Fibroblast of skin of back (primary cell): ENCODE data around the gene CASP8.

Experiments
- DNase-seq: peaks from one replicate; pipeline ENCODE4 v3.0.0-alpha.2; 2013

The CASP8 gene

DNA sequence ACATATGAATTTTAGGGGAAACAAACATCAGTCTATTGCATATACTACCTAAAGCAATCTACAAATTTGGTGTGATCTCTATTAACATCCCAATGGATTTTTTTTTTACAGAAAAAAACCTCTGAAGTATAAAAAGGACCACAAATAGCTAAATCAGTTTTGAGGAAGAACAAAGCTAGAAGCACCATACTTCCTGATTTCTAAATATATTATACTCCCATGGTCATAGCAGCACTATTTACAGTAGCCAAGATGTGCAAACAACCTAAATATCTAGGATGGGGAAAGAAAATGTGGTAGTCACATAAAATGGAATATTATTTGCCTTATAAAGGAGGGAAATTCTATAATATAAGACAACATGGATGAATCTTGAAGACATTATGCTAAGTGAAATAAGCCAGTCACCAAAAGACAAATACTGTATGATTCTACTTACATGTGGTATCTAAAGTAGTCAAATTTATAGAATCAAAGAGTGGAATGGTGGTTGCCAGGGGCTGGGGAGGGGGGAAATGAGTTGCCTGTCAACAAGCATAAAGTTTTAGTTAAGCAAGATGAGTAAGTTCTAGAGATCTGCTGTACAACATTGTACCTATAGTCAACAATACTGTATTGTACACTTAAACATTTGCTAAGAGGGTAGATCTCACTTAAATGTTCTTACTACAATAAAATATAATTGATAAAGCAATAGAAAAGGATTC, 17.6 kb upstream of the CASP8 start:
- DNase-seq, result no peak

DNA sequence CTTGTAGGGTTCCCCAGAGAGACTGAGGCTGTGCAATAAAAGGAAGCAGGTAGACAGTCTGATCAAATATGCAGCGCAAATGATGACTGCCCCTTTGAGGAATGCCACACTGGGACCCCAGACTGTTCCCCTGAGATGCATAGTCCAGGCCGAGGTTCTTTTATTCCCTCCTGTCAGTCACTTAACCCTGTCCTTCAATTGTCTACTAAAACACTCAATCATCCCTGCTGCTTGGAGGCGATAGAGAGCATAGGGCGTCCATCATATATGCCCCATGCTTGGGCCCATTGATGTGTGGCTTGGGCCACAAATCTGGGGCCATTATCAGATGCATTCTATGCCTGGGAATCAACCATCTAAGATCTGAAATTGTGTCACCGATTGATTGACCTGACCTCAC, 15.5 kb upstream of the CASP8 start:
- no peak for DNase-seq

DNA sequence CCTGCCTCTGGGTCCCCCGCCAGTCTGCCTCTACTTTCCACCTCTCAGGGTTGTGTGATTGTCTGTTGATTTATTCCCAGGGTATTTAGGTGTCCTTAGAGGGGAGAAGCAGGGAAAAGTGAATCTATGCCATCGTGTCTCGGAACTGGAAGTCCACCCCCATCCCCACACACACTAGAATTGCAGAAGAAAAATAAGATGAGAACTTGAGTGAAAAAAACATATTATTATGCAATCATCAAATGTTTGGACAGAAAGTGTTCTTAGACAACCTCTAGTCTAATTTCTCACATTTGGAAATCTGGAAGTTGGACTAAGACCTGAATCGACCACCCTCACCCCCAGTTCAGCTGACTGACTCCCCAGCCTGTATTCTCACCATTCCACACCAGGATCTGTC, 14.1 kb upstream of the CASP8 start:
- DNase-seq, result no peak

DNA sequence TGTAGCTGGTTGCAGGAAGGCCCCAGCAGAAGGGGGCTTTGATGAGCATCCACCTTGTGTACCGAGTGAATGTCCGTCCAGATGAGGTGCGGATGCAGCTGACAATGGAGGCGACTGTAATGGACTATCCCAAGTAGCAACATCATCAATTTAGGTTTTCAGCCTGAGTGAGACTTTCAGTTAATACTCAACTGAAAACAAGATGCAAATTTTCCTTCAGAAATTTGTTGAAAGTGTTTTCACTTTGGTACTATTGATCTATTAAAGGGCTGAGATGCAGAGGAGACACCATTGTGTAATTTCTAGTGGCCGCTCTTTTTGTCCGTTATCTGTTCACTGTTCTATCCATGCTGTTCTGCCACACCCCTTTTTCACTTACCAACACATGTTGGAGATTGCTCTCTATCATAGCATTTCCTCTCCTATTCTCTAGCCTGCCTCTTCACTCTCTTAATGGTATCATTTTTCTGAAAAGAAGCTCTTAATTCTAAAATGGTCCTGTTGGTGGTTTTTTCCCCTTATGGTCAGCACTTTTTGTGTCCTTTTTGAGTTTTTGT, 12.0 kb upstream of the CASP8 start:
- DNase-seq, result no peak

- DNase-seq, result no peak
Observed at GRCh38 chr2:201249889-201250288, 10.4 kb upstream of the CASP8 start.

DNA sequence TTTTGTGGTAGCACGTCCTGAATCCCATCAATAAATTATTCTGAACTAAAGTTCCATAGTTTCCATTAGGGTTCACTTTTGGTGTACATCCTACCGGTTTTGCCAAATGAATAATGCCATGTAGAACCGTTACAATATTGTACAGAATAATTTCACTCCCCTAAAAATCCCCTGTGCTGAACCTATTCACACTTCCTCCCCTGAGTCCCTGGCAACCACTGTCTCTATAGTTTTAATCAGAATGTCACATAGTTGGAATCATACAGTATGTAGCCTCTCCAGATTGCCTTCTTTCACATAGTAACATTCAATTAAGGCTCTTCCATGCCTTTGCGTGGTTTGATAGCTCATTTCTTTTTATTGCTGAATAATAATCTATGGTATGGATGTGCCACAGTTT, 9.6 kb upstream of the CASP8 start:
- no peak for DNase-seq

DNA sequence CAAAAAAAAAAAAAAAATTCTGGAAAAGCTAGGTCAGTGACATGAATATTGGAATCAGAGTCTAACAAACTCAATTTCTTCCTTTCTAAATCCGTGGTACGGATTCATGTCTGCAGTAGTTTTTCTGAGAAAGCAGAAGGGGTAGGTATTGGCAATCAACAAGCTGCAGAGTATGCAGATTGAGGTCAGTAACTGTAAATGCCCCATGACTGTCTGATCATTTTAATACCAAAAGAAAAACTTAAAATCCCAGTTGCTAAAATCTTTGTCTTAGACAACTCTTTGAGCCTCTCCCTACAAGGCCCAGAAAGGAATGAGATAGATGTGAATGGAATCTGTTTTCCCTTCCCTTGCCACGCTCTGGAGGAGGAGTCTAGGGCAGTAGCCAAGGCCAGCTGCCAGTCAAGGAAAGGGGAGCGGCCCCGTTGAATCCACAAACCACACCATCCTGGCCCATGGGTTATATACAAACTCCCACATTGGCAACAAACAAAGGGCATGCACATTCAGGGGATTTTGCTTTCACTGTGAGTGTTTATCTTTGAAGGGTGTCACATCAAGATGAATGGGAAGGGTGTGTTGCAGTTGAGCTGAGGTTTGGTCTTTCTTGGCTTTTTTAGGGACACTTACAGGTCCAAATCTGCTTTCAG, 6.1 kb upstream of the CASP8 start:
- DNase-seq, result peak; percentile 52

DNA sequence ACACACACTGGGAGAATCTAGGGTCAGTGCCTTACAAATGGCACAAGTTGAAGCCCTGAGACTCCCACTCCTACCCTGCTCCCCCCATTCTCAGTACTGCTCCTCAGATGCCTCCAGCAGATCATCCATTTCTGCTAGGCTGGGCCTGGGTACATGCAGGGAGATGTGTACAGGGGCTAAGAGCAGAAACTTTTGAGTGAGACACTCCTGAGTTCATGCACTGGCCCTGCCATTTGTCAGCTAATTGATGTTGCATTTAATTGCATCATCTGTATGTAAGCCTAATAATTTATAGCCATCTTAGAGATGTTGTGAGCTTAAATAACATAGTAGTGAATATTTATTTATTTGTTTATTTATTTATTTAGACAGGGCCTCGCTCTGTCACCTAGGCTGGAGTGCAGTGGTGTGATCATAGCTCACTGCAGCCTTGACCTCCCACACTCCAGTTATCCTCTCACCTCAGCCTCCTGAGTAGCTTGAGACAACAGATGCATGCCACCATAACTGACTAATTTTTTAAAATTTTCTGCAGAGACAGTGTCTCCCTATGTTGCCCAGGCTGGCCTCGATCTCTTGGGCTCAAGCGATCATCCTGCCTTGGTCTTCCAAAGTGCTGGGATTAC, 4.8 kb upstream of the CASP8 start:
- no peak for DNase-seq

DNA sequence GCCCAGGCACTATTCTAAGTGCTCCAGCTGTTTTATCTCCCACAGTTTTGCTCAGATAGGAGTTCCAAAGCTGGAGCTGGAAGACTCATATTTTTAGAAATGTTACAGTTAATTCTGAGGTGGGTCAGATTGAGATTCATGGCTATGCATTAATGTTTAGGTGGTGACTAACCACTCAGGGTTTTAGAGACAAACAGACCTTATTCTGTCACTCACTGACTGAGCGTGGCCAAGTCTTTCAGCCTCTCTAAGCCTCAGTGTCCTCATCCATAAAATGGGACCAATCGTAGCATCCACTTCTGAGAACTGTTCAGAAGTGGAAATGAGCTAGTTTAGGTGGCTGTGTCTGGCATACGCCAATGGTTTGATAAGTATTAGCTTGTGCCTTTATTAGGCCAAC, 4.3 kb upstream of the CASP8 start:
- peak; percentile 44 for DNase-seq

- no peak for DNase-seq
Observed at GRCh38 chr2:201257381-201257955, 2.9 kb upstream of the CASP8 start.

- peak; percentile 79 for DNase-seq
Observed at GRCh38 chr2:201257956-201258665, 2.2 kb upstream of the CASP8 start.

GRCh38 chr2:201258666-201259615, 1.4 kb upstream of the CASP8 start:
- no peak for DNase-seq

DNA sequence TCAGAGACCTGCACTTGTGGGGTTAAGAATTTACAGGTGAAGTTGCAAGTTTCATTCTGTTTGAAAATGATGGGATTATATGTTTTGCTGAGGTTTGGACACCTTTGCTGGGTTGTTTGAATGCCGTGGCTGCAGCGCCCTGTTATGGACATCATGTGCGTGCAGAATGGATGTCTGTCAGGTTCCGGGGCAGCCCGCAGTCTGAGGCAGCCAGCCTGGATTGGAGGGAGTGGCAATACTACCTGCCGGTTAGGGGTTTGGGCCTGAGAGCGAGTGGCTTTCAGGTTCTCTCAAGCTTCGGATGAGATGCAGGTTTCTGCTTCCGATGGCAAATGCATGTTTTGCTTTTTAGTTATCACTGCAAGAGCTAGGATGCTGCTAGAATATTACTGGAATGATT, 1.1 kb downstream of the CASP8 start:
- no peak for DNase-seq

DNA sequence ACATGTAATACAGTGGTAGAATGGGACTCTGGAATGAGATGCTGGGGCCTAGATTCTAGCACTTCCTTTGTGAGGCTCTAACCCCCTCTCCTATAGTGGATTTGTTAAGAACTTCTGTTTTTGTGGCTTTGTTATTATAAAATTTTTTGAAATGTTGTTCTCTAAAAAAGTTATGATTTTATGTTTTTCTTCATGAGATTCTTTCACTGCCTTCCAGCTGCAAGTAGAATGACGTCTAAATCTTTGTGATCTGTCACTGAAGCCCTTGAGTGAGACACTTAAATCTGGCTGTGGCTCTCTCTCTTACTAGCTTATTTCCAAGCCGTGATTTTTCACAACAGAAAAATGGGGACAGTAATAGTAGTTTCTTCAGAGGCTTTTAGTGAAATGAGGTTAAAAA, 1.6 kb downstream of the CASP8 start:
- no peak for DNase-seq

DNA sequence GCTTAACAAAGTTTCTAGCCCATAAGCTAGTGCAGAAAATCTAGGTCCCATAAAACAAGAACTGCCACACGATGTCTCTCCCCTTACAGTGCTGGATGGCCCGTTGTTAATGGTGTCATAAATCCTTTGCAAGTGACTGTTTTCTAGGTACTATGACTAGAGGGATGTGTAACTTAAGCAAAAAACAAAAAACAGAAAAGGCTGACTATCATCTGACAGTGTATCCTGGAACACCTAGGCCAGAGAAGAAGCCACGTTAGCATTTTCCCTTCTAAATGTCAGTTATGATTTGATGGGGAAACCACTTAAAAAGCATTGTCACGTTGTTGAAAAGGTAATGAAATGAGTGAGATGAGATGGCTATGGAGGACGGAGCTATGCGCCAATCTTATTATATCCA, 2.4 kb downstream of the CASP8 start:
- no peak for DNase-seq

GRCh38 chr2:201263779-201264178, 3.4 kb downstream of the CASP8 start:
- no peak for DNase-seq

DNA sequence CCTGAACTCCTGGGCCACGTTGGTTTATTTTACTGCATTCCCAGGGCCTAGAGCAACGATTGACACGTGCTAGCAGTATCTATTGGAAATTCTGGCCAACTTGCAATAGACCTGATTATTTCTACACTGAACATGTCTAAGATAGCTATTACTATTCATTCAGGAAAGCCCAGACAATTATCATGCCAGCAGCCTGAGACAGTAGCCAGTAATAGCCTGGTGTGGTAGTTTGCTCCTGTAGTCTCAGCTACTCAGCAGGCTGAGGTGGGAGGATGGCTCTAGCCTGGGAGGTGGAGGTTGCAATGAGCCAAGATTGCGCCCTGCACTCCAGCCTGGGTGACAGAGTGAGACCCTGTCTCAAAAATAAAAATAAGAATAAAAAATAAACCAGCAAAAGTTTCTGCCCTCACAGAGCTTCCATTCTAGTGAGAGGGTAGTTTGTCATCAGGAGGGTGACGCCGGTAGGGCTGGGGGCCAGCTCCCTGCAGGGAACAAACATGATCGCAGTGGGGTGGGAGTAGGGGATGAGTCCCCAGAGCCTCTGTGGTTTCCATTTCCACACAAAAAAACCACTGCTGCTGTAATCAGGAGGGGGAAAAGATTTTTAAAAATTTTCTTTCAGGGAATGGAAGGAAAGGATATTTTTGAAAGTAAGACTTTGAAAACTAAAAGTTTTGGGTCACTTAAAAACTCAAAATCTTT, 4.3 kb downstream of the CASP8 start:
- no peak for DNase-seq

DNA sequence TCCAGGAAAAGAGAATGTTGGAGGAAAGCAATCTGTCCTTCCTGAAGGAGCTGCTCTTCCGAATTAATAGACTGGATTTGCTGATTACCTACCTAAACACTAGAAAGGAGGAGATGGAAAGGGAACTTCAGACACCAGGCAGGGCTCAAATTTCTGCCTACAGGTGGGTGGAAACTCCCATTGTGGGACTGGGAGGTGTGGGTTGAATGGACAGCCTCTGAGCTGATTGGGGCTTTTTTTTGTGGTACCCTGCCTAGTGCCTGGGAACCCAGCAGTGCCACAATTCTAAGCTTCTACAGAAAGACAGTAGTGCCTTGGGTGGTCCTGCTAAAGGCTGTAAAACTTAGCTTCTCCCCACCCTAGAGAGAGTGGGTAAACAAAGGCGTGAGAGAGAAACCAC, 6.3 kb downstream of the CASP8 start:
- DNase-seq, result no peak

GRCh38 chr2:201267278-201268030, 7.1 kb downstream of the CASP8 start:
- no peak for DNase-seq

DNA sequence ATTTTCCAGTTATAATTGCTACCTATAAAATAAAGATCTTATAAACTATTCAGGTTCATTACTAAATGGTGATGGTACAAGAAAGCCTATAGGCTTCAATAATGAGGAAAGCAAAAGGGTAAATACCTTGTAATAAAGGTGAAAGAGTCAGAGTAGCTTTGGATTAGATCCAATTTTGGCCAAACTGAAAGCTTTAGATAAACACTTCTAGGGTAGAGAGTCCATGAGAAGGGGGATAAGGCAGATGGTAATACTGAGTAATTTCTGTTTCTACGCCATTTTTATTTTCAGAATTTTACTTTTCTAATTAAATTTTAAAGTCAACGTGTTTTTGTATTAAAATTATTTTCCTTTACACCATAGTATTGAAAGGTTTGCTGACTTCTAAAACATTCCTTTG, 9.4 kb downstream of the CASP8 start:
- DNase-seq, result no peak
